Retinal pigment epithelial cell (primary cell): Measurements from ENCODE around the gene SLC12A5.

Experiments used
- DNase-seq: peaks from one replicate; pipeline ENCODE4 v3.0.0-alpha.2; 2010; ENCODE audit warnings: low read depth
- H3K4me3 ChIP-seq: 2 replicates; pipeline ENCODE4 v1.5.1; 2011; ENCODE audit warnings: mild to moderate bottlenecking, low read length, control low read depth, moderate library complexity
- CTCF ChIP-seq: conservative IDR thresholded peaks from 2 replicates; pipeline ENCODE4 v1.5.1; 2011; ENCODE audit warnings: low read depth, low read length, control low read depth, inconsistent platforms

Gene SLC12A5

DNA sequence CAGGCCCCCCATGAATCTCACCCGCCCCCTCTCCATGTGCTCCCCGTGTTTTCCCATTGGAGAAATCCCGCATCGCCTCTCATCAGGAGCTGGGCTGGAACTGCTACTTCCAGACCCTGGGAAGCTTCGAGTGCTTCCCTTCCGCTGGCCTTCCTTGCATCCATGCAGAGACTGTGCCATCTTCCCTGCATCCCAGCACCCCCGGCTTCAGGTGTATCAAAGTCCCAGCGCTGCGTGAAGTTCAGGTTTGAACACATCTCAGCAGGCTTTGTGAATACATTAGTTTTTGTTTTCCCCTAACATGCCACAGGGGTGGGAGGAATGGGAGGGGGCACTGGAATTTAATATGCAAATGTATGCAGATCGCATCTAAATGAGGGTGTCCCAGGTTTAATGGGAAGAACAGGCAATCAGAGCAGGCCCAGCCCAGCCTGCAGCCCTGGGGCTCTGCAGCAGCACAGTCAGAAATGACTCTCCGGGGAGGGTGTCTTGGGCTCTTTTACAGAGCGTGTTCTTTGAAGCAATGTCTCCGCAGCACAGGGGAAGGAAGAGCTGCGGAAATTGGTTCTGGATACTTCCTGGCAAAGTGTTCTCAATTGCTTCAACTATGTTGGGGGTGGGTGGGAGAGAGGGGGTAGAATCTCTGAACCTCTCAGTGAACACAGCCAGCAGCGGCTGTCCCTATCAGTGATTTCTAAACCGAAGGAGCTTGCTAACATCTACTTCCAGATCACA, 28.6 kb upstream of the SLC12A5 start:
- no peak overlapping the region for H3K4me3 ChIP-seq
- no peak for DNase-seq
- TF ChIP-seq CTCF, result no peak

GRCh38 chr20:46001498-46001897, 27.5 kb upstream of the SLC12A5 start:
- TF ChIP-seq CTCF, result no peak
- H3K4me3 ChIP-seq, result no peak overlapping the region
- DNase-seq, result no peak

GRCh38 chr20:46002008-46002407, 27.0 kb upstream of the SLC12A5 start:
- TF ChIP-seq CTCF, result no peak
- no peak overlapping the region for H3K4me3 ChIP-seq
- no peak for DNase-seq

GRCh38 chr20:46004187-46004586, 24.8 kb upstream of the SLC12A5 start:
- DNase-seq, result no peak
- no peak for TF ChIP-seq CTCF
- H3K4me3 ChIP-seq, result no peak overlapping the region

- no peak for TF ChIP-seq CTCF
- DNase-seq, result no peak
- no peak overlapping the region for H3K4me3 ChIP-seq
Measured at GRCh38 chr20:46004889-46005473, 24.0 kb upstream of the SLC12A5 start.

- TF ChIP-seq CTCF, result no peak
- no peak for DNase-seq
- H3K4me3 ChIP-seq, result no peak overlapping the region
Measured at GRCh38 chr20:46006022-46006705, 22.9 kb upstream of the SLC12A5 start.
